ENCODE results near the gene BIVM. TPM values are rescaled to one million over a fixed set of nuclear protein-coding genes. Genes with fewer than 3 reads are reported as not detected.

BIVM gene
- total and polyA plus RNA-seq, 2 experiments from 2014 or later = 22.9 to 24.1 TPM

GRCh38 chr13:102872531-102872930, 73.6 kb downstream of the BIVM start:
- Histone ChIP-seq H3K27me3 (replicated peaks; ENCODE audit: insufficient read depth) (no peaks in the 10 kb centered on the region), H3K79me2 (ENCODE audit: insufficient read depth) (peaks cover 30% of the 10 kb centered on the region), H3K4me3 (no peak overlapping the region), H3K4me2 (ENCODE audit: unreplicated experiment) (no peak overlapping the region), H3K9me3 (ENCODE audit: low read depth) (no peaks in the 10 kb centered on the region), H2AFZ (no peak overlapping the region), H3F3A (ENCODE audit: insufficient read depth) (peaks cover 30% of the 10 kb centered on the region), H3K36me3 (ENCODE audit: low read depth) (peaks cover 47% of the 10 kb centered on the region), H3K9me2 (ENCODE audit: insufficient read depth) (no peaks in the 10 kb centered on the region), H3K27ac (no peak overlapping the region), H3K4me1 (ENCODE audit: insufficient read depth) (peaks cover 33% of the 10 kb centered on the region), H4K20me1 (ENCODE audit: insufficient read depth) (no peaks in the 10 kb centered on the region), H3K9ac (no peak overlapping the region)
- no peak for TF ChIP-seq EZH2phosphoT487 (IDR thresholded peaks at IDR 0.05; ENCODE audit: insufficient read depth, low read depth)
- no peak for TF ChIP-seq EZH2 (IDR thresholded peaks at IDR 0.05; ENCODE audit: insufficient read depth, poor library complexity, severe bottlenecking)
- DNase-seq = no peak
- WGBS, 2 experiments (ENCODE audit: low coverage in 1 of 2, low lambda C conversion rate in 2 of 2, missing lambda C conversion rate in 2 of 2) = 92 to 94% methylated on average over 1 of the region's 1 CpG
- in situ Hi-C loops (cut with MboI) = no loop called here

- Histone ChIP-seq H3K36me3 (ENCODE audit: low read depth) (peaks cover 44% of the 10 kb centered on the region), H3K9me2 (ENCODE audit: insufficient read depth) (no peaks in the 10 kb centered on the region), H3K27ac (no peak overlapping the region), H3K4me1 (ENCODE audit: insufficient read depth) (peaks cover 30% of the 10 kb centered on the region), H3K9ac (no peak overlapping the region), H3F3A (ENCODE audit: insufficient read depth) (peaks cover 27% of the 10 kb centered on the region), H3K9me3 (ENCODE audit: low read depth) (no peaks in the 10 kb centered on the region), H3K4me3 (no peak overlapping the region), H4K20me1 (ENCODE audit: insufficient read depth) (no peaks in the 10 kb centered on the region), H3K27me3 (replicated peaks; ENCODE audit: insufficient read depth) (no peaks in the 10 kb centered on the region), H3K79me2 (ENCODE audit: insufficient read depth) (peaks cover 24% of the 10 kb centered on the region), H2AFZ (no peak overlapping the region), H3K4me2 (ENCODE audit: unreplicated experiment) (no peak overlapping the region)
- peak; percentile 24 for DNase-seq
- in situ Hi-C loops (cut with MboI) = no loop called here
- TF ChIP-seq EZH2phosphoT487 (IDR thresholded peaks at IDR 0.05; ENCODE audit: insufficient read depth, low read depth) (no peak), EZH2 (IDR thresholded peaks at IDR 0.05; ENCODE audit: insufficient read depth, poor library complexity, severe bottlenecking) (no peak)
- WGBS, 2 experiments (ENCODE audit: low coverage in 1 of 2, low lambda C conversion rate in 2 of 2, missing lambda C conversion rate in 2 of 2) = 47 to 51% methylated on average over 3 of the region's 3 CpGs
These were observed 74.7 kb downstream of the BIVM start for GRCh38 chr13:102873653-102874052.

GRCh38 chr13:102875256-102875655, 76.3 kb downstream of the BIVM start:
- in situ Hi-C loops (cut with MboI) = no loop called here
- no peak for DNase-seq
- 95 to 98% methylated on average over 4 of the region's 4 CpGs for WGBS, 2 experiments (ENCODE audit: low coverage in 1 of 2, low lambda C conversion rate in 2 of 2, missing lambda C conversion rate in 2 of 2)

GRCh38 chr13:102877303-102877702, 78.4 kb downstream of the BIVM start:
- in situ Hi-C loops (cut with MboI) = no loop called here
- H4K20me1 ChIP-seq (ENCODE audit: insufficient read depth) = no peaks in the 10 kb centered on the region
- TF ChIP-seq EZH2 (IDR thresholded peaks at IDR 0.05; ENCODE audit: insufficient read depth, poor library complexity, severe bottlenecking) (no peak), EZH2phosphoT487 (IDR thresholded peaks at IDR 0.05; ENCODE audit: insufficient read depth, low read depth) (no peak)
- no peaks in the 10 kb centered on the region for H3K9me3 ChIP-seq (ENCODE audit: low read depth)
- H3K4me1 ChIP-seq (ENCODE audit: insufficient read depth) = peaks cover 5% of the 10 kb centered on the region; the same call in 1 of the 2 replicates
- H3K79me2 ChIP-seq (ENCODE audit: insufficient read depth) = no peaks in the 10 kb centered on the region
- H3K36me3 ChIP-seq (ENCODE audit: low read depth) = peaks cover 34% of the 10 kb centered on the region
- peaks cover 9% of the 10 kb centered on the region; the same call in 1 of the 2 replicates for H3F3A ChIP-seq (ENCODE audit: insufficient read depth)
- no peak overlapping the region for H3K4me2 ChIP-seq (ENCODE audit: unreplicated experiment)
- H3K27me3 ChIP-seq (replicated peaks; ENCODE audit: insufficient read depth) = no peaks in the 10 kb centered on the region
- no peaks in the 10 kb centered on the region for H3K9me2 ChIP-seq (ENCODE audit: insufficient read depth)
- no peak overlapping the region for H2AFZ ChIP-seq
- no peak overlapping the region for H3K27ac ChIP-seq
- DNase-seq = peak; percentile 51
- no peak overlapping the region for H3K4me3 ChIP-seq
- WGBS, 2 experiments (ENCODE audit: low coverage in 1 of 2, low lambda C conversion rate in 2 of 2, missing lambda C conversion rate in 2 of 2) = 97 to 100% methylated on average over 1 of the region's 1 CpG
- H3K9ac ChIP-seq = no peak overlapping the region

More at GRCh38 chr13:102875256-102875655, 76.3 kb downstream of the BIVM start:
- Histone ChIP-seq H3K9me3 (ENCODE audit: low read depth) (no peaks in the 10 kb centered on the region), H3K36me3 (ENCODE audit: low read depth) (peaks cover 38% of the 10 kb centered on the region), H3F3A (ENCODE audit: insufficient read depth) (peaks cover 13% of the 10 kb centered on the region), H3K4me1 (ENCODE audit: insufficient read depth) (peaks cover 21% of the 10 kb centered on the region), H3K9me2 (ENCODE audit: insufficient read depth) (no peaks in the 10 kb centered on the region), H3K27me3 (replicated peaks; ENCODE audit: insufficient read depth) (no peaks in the 10 kb centered on the region), H3K79me2 (ENCODE audit: insufficient read depth) (peaks cover 11% of the 10 kb centered on the region), H4K20me1 (ENCODE audit: insufficient read depth) (no peaks in the 10 kb centered on the region), H2AFZ (no peak overlapping the region), H3K4me3 (no peak overlapping the region), H3K4me2 (ENCODE audit: unreplicated experiment) (no peak overlapping the region), H3K27ac (no peak overlapping the region), H3K9ac (no peak overlapping the region)
- TF ChIP-seq EZH2phosphoT487 (IDR thresholded peaks at IDR 0.05; ENCODE audit: insufficient read depth, low read depth) (no peak), EZH2 (IDR thresholded peaks at IDR 0.05; ENCODE audit: insufficient read depth, poor library complexity, severe bottlenecking) (no peak)

- Histone ChIP-seq H4K20me1 (ENCODE audit: insufficient read depth) (no peaks in the 10 kb centered on the region), H3K4me1 (ENCODE audit: insufficient read depth) (peaks cover 1% of the 10 kb centered on the region; the same call in 1 of the 2 replicates), H3K9me3 (ENCODE audit: low read depth) (no peaks in the 10 kb centered on the region), H3K4me3 (no peak overlapping the region), H3F3A (ENCODE audit: insufficient read depth) (no peaks in the 10 kb centered on the region; the same call in 1 of the 2 replicates), H2AFZ (no peak overlapping the region), H3K36me3 (ENCODE audit: low read depth) (peaks cover 22% of the 10 kb centered on the region), H3K27me3 (replicated peaks; ENCODE audit: insufficient read depth) (no peaks in the 10 kb centered on the region), H3K27ac (no peak overlapping the region), H3K9me2 (ENCODE audit: insufficient read depth) (no peaks in the 10 kb centered on the region), H3K9ac (no peak overlapping the region), H3K4me2 (ENCODE audit: unreplicated experiment) (no peak overlapping the region), H3K79me2 (ENCODE audit: insufficient read depth) (no peaks in the 10 kb centered on the region)
- peak; percentile 35 for DNase-seq
- in situ Hi-C loops (cut with MboI) = no loop called here
- TF ChIP-seq EZH2phosphoT487 (IDR thresholded peaks at IDR 0.05; ENCODE audit: insufficient read depth, low read depth) = no peak
- TF ChIP-seq EZH2 (IDR thresholded peaks at IDR 0.05; ENCODE audit: insufficient read depth, poor library complexity, severe bottlenecking) = no peak
- 59 to 69% methylated on average over 5 of the region's 5 CpGs for WGBS, 2 experiments (ENCODE audit: low coverage in 1 of 2, low lambda C conversion rate in 2 of 2, missing lambda C conversion rate in 2 of 2)
These were observed 79.6 kb downstream of the BIVM start for GRCh38 chr13:102878481-102878880.

Measured in GM23248 (cell line).